CD4-positive, alpha-beta T cell treated with Interleukin-6 at 100 ng/mL for 8 hours (primary cell): Measurements from ENCODE around the gene KLF16.

Source experiments
- DNase-seq: peaks from one replicate; pipeline ENCODE4 v3.0.0-alpha.2; 2020; ENCODE audit warnings: mixed read lengths, low spot score

KLF16 gene

DNA sequence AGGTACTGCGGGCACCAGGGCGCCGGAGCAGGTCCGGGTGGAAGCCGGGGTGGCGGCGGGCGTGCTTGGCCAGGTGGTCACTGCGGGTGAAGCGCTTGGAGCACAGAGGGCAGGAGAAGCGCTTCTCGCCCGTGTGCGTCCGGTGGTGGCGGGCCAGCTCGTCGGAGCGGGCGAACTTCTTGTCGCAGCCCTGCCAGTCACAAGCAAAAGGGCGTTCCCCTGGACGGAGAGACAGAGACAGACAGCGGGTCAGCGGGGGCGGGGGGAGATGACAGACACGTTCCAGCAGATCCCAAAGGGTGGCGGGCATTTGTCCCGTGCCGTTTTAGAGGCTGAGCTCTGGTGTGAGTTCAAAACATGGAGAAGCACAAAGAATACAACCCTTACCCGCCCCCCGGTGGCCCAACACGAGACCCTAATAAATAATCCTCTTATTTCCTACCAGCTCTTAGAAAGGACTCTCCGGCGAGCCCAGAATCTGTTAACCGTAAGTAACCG, 8.8 kb downstream of the KLF16 start:
- no peak for DNase-seq

DNA sequence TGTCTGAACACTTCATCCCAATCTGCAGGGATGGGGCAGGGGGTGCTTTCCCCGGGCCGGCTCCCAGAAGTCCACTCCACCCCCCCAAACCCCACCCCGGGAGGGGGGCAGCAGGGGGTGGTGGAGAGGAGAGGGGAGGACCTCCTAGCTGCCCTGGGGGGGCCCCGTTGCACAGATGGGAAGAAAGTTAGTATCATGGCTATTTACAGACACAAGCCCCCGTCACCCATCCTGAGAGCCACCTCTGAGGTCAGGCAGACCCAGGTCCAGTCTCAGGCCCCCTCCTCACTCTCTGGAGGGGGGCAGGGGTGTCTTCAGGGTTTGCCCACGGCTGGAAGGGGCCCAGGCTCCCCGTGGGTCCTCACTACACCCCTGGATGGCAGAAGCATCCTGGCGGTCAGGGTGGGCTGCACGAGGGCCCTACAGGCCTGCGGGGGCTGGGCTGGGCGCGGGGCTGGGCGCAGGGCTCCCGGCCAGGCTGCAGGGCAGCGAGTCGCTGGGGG, 9.3 kb downstream of the KLF16 start:
- no peak for DNase-seq

DNA sequence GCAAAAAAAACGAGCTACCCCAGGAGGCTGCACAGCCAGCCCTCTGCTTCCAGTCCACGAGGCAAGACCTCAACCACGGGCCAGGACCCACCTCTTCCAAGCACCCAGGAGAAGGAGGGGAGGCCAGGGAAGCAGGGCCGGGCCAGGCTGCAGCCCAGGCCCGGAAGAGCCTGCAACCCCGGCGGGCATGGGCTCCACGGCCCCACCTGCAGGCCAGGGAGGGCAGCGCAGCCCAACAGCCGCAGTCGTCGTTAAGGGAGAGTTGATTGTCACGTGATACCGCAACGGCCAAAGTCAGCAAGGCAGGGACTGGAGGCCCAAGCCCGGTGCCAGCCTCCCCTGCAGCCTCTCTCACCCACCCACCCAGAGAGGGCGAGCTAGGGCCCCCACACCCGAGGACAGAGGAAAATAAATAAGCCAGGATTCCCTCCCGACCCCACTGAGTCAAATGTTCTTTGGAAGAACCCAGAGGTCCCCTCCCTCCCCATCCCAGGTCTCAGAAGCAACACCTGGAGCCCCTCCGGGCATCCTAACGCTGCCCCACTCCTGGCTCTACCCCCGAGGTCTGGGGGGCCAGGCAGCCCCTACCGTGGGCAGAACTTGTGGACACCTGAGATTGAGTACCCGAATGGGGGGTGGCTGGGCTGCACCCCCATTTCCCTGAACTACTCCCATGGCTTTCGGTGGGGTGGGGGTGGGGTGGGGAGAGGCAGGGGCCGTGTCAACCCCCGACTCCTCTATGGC, 9.9 kb downstream of the KLF16 start:
- peak; percentile 72 for DNase-seq

DNA sequence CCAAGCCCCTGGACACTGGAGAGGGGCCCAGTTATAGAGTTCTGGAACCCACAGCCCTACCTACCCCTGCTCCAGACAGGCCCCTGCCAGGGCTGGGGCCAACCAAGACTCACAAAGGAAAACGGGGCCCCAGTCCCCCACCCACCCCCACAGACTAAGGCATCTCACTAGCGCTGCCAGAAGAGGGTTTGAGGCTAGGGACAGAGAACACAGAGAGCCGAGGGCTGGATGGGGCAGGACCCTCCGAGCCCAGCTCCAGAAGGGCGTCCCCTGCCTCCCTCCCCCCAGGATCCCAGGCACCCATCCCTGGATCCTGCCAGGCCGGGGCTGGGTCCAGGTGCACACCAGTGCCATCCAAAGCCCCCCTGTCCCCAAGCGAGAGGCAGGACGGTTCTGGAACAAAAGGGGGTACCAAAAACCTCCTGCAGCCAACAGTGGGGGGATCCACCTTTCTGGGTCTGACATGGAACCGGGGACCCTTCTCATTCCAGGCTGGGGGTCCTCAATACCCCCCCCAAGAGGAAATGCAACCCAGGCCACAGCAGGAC, 10.7 kb downstream of the KLF16 start:
- DNase-seq: no peak

DNA sequence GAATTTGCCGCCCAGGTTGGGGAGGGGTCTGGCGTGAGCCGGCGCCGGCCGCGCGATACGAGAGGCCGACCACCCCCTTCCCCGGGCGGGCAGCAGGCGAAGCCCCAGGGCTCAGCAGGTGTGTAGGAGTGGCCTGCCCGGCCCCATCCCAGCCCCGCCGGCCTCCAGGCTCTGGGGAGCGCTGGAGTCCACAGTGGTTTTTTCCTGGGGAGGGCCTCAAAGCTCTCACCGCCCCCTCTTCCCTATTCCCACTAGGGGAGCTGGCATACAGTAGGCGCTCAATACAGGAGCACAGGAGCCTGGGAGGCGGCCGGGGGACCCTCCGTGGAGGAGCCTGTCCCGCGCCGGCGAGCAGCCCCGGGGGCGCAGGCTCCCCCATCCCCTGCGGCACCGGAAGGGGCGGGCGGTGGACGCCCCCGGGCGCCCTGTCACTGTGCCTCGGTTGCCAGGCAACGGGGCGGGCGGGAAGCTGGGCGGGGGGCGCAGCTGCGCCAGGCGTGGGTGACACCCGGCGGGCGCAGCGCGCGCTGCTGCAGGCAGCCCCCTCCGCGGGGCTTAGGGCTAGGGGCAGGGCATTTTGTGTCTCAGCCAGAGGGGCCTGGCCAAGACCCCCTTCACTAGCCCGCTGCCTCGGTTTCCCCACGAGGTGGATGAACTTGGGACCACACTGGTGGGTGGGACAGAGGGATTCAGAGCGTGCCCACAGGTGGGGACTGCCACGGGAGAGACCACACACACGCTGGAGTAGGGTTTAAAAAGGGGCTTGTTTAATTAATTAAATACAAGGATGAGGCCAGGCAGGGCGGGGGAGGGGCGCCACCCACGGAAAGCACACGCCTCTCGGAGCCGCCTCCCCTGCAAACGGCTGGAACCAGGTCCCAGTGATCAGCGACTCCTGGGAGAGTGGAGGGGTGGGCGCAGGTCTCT, 11.5 kb downstream of the KLF16 start:
- DNase-seq: peak; percentile 68

DNA sequence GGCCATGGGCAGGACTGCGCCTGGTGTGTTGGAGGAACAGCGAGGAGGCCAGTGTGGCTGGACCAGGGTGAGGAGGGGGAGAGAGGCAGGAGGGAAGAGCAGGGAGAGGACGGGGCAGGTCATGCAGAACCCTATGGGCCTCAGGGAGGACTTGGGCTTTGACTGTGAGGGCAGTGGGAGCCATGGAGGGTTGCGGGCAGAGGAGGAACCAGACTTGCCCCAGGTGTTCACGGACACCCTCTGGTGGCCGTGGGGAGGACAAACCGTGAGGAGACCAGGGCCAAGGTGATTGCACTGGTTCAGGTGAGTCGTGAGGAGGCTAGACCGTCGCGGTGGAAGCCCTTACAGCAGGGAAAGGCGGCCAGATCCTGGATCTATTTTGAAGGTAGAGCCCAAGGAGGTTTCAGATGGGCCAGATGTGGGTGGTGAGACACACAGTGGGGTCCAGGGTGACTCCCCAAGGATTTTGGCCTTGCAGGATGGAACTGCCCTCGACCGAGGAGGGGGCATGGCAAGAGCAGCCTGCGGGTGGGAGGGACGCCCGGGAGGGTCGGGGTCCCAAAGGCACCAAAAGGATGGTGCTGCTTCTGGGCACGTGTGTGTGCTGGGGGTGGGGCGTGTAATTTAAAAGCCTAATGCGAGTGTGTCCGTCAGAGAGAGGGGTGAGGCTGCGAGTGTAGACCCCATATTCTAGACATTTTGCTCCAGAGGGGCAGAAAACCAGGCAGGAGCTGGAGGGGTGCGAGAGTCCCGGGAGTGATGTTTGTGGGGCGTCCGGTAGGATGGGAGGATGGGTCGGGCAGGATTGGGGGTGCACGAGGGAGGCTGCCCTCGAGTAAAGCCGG, 12.3 kb downstream of the KLF16 start:
- no peak for DNase-seq

DNA sequence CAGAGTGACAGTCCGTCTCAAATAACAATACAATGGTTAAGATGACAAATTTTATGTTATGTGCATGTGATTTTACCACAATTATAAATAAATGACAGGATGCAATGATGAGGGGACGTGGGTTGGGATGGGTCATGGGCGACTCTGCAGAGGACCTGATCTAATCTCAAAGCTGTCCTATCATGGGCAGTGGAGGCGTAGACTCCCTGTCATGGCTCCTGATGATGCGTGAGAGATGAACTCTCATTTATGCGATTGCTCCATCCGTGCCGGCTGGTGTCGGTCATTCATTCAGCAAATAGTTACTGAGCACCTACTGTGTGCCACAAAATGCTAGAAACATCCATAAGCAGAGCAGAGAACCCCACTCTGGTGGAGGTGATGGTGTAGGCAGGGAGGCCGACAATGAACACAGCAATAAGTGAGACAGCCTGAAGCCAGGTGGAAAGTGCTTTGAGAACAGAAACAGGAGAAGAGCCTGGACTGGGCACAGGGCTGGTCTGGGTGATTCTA, 13.4 kb downstream of the KLF16 start:
- DNase-seq: no peak

DNA sequence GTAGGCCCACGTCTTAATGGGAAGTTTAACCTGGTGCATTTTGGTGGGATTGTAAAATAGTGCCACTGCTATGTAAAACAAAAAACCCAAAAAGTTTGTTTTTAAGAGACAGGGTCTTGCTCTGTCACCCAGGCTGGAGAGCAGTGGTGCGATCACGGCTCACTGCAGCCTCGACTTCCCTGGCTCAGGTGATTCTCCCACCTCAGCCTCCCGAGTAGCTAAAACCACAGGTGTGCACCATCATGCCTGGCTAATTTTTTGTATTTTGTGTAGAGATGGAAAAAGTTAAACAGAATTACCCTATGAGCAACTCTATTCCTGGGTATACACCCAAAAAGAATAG, 14.3 kb downstream of the KLF16 start:
- DNase-seq: no peak

DNA sequence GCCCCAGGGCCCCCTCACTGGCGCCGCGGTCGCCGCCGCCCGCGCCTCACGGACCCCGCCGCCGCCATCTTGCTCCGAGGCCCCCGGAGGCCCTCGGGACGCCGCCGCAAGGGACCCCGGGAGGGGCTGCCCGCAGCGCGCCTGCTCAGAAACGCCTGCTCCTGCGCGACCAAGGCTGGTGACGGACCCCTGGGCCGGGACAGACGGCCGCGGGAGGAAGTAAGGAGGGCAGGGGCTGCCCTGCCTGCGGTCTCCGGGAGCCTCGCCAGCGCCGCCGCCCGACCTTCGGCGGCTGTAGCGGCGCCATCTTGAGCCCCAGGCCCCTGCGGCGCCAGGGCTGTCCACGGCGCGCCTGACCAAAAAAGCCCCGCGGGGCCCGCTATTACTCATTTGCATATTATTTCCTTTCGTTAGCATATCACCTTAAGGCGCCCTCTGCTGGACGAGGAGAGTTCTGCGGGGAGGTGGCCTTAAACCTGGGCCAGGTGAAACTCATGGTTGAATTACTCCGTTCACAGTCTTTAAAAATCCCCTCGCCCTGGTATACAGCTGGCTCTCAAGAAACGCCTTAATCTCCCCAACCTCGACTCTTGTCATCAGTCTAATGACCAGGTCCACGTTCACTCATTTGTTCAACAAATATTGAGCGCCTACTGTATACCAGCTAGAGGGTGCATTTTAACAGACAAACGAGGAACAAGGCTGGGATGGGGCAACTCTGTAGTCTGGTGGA, 14.8 kb downstream of the KLF16 start, which contains the start of gene REXO1:
Gene REXO1 (minus strand): TSS at position 85 of the 733 bp plus-strand sequence. CDS start 125 bp downstream, outside the sequence.
- peak; percentile 96 for DNase-seq

DNA sequence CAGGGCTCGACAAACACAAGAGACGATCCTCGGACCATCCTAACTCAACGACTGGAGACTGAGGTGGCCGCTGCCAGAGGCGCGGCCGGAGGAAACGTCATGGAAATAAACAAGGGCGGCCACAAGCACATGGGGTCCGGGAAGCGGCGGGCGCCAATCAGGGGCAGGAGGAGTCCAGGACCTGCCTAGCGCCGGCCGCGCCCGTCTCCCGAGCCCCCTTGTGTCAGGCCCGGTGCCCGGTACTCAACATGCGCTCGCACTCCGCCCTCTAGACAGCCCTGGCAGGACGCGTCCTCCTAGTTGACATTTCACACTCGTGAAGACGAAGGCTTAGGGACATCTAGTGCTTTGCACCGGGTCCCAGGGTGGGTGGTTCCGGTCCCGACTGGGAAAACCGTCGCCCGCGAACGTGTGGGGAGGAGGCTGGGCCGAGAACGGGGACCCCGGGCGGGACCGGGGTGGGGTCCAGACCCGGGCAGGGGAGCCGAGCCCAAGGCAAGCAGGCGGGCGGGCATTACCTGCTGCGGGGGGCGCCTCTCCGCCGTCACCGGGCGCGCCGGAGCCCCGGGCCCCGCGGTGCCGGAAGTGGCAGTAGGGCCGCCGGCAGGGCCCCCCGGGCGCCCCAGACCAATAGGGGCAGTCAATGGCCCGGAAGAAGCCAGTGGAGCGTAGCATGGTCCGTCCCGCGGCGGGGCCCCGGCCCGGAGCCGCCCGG, 15.5 kb downstream of the KLF16 start:
- DNase-seq: no peak

DNA sequence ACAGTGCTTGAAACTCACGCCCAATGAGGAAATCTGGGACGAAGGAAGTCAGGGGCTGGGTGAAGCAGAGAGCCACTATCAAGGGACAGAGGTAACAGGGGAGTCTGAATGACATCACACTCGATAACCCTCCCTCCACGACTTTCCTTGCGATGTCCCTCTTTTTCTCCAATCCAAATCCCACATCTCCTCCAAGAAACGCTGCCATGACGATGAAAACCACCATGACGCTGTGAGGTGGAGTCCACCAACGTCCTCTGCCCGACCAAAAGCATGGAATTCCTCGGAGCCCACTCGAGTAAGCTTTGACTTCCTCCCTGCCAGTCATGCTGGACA, 16.1 kb downstream of the KLF16 start:
- DNase-seq: no peak

DNA sequence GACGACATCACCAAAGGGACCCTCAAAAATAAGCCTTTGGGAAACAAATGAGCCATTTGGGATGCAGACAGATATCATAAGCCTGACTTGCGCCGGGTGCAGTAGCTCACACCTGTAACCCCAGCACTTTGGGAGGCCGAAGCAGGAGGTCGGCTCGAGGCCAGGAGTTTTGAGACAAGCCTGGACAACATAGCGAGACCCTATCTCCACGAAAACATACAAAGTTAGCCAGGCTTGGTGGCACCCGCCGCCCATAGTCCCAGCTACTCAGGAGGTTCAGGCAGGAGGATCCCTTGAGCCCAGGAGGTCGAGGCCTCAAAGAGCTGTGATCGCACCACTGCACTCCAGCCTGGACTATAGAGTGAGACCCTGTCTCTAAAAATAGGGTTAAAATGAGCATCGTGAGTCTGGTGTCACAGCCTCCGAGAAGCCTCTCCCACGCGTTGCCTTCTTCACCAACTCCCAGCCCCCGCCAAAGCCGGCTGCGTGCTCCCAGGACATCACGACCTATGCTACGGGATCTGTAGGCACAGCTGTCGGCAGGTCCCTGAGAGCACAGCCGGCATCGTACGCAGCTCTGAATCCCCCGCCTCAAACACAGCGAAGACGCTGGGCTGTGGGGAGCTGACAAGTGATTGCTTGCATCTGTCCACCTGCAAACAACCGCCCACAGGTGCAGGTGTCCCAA, 16.7 kb downstream of the KLF16 start:
- no peak for DNase-seq

DNA sequence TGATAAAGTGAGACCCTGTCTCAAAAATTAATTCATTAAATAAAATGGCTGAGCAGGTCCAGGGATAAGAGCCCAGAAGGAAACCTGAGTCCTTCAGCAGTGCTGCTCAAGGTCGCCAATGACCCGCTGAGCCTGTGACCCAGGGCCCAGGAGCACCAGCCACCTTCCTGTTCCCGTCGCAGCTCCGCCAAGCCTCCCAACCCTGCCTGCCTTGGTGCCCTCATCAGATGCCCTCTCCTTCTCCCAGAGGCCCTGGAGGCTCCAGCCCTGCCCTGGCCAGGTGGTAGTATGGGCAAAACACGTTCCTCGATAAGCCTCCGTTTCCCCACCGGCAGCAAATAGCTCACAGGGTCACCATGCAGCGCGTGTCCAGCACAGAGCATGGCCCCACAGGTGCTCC, 17.7 kb downstream of the KLF16 start:
- no peak for DNase-seq

DNA sequence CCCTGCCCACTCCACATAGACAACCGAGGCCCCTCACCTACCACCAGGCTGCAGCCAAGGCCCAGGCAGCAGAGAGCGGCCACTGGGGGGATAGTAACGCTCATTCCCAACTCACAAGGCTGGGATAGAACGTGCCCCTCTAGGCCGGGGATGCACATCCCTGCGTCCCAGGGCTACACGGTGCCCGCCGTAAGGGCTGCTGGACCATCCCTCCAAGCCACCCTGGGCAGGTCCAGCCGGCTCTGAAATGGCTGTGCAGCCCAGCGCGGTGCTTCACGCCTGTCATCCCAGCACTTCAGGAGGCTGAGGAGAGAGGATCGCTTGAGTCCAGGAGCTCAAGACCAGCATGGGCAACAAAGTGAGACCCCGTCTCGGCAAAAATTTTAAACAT, 18.3 kb downstream of the KLF16 start:
- no peak for DNase-seq

DNA sequence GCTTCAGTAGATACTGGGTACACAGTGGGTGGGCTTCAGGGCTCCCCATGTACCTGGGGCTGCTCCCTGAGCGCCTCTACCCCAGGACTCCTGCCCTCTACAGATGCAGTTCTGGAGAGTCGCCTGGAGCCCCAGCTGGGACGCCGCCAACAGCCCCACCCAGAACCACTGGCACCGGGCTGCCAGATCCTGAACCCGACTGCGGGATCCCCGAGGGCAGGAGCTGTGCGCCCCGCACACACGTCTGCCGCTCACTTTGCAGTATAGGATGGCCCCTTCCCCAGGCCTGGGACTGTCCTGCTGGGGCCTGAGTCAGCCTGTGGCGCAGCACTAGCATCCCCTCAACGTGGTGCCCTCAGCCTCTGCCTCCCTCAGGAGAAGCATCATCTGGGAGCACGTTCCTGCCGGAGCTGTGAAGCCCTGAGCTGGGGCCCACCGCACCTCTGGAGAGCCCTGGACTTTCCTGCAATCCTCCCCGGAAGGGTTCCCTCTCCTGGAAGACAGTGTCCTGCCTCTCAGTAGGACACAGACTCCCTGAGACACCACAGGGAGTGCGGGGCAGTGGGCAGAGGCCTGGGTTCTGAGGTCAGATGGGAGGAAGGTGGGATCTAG, 18.8 kb downstream of the KLF16 start:
- DNase-seq: no peak

DNA sequence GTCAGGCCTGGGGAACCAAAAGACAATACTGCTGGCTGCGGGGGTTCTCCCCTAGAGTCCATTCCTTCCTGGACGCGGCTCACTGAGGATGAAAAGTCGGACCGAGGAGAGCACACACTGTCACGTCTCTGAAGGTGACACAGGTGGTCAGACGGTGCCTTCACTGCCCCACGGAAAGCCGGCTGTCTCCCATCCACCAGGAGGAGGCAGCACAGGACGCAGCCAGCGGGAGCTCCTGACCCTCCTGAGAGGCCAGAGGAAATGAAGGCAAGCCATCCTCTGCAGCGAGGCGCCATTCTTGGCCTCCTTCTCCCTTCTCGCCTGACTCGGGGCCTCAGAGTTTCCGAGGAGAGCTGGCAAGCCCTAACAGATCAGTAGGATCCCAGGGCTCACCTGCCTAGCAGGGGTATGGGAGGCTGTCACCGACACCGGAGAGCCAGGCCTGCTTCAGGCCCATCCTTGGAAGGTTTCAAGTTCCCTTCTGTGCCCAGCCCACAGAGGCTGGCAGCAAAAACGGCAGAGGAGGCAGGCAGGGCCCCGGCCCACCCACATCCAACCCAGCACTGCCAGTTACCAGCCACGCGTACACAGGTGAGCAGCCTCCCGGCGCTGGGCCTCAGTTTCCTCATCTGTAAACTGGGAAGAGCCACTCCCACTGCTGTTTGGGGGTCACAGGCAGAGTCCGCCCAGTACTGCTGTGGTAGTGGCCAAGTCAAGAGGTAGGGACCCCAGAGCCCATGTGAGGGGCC, 19.6 kb downstream of the KLF16 start:
- no peak for DNase-seq

DNA sequence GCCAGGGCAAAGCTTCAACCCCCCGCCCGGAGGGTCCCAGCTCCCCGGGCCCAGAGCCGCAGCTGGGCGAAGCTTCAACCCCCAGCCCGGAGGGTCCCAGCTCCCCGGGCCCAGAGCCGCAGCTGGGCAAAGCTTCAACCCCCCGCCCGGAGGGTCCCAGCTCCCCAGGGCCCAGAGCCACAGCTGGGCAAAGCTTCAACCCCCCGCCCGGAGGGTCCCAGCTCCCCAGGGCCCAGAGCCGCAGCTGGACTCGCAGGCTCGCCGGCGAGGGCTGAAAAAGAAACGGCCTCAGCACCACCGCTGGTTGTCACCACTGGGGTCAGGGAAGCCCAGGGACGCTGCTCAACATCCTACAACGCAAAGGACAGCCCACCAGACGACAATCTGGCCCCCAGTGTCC, 20.3 kb downstream of the KLF16 start:
- DNase-seq: no peak

DNA sequence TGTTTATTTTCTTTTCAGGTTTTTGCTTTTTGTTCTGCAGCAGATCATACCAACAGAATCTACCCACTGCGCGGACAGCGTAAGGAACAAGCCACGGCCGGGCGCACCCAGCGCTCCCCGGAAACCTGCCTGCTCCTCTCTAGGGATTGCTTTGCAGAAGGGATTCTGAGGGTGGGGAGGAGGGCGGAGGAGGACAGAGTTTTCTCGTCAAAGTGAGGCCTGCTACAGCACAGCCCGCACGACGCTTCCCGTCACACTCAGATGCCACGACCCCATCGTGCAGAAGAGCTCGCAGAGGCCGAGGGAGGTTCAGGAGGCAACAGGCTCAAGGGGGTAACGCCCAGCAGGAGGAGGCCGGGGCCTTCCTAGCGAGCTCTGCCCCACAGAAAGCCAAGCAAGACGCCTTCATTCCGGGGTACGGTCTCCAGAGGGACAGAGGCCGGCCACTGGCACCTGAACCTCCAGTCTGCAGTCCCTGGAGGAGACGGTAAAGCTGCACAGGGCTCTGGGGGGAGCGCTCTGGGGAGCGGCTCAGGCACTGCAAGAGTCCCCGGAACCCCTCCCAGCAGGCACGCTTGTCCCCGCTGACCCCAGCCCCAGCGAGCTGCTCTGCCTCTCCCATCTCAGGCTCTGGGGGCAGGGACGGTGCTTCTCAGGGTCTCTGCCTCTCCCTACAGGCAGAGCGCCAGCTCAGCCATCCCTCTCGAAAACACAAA, 22.0 kb downstream of the KLF16 start:
- no peak for DNase-seq
